Loucy (cell line): ENCODE measurements around the gene CRTC1.

ENCODE experiments used
- CTCF ChIP-seq: fragments of 200-600 bp; sonication (generic); conservative IDR thresholded peaks from 2 replicates; pipeline ENCODE4 v1.5.1; 2014; ENCODE audit warnings: mild to moderate bottlenecking, antibody characterized with exemption, low read length
- EZH2phosphoT487 ChIP-seq: fragments of 200-600 bp; IDR thresholded peaks from 2 replicates; pipeline ENCODE4 v1.6.1; 2018; ENCODE audit warnings: antibody characterized with exemption, mild to moderate bottlenecking, moderate library complexity, borderline replicate concordance

- TF ChIP-seq CTCF: no peak
- no peak for TF ChIP-seq EZH2phosphoT487
Observed at GRCh38 chr19:18815673-18816072, 132.2 kb downstream of the CRTC1 start.
